ENCODE data around the gene VPS16. TPM values are rescaled to one million over a fixed set of nuclear protein-coding genes. Genes with fewer than 3 reads are reported as not detected.
A peak's percentile ranks its signal among the peaks of the same experiment; 100 is the strongest.

The VPS16 gene
- total and polyA plus RNA-seq, 2 of the 13 experiments (the other 11 are each of a cell fraction or from before 2014, with no cell fraction given), result 34.2 to 35.4 TPM

GRCh38 chr20:2840138-2840966, at the start of gene VPS16, which contains the start of gene PCED1A (continued):
- TF ChIP-seq ZHX2 (IDR thresholded peaks at IDR 0.05; ENCODE audit: low read depth), result peak; percentile 98
- TF ChIP-seq ZHX2 (CRISPR knock-in tag; IDR thresholded peaks at IDR 0.05; ENCODE audit: borderline replicate concordance), result peak; percentile 96; the same call in 1 of the 2 replicates
- peak; percentile 97 for TF ChIP-seq MTERF4 (CRISPR knock-in tag; IDR thresholded peaks at IDR 0.05)
- TF ChIP-seq SAFB2 (CRISPR knock-in tag; IDR thresholded peaks at IDR 0.05; ENCODE audit: borderline replicate concordance, low read depth), result peak; percentile 95
- no peak for TF ChIP-seq TCF7 (IDR thresholded peaks at IDR 0.05; ENCODE audit: low read depth)
- TF ChIP-seq ZNF382 (CRISPR knock-in tag; IDR thresholded peaks at IDR 0.05; ENCODE audit: borderline replicate concordance), result no peak
- peak; percentile 94 for TF ChIP-seq ZSCAN21 (CRISPR knock-in tag; IDR thresholded peaks at IDR 0.05; ENCODE audit: borderline replicate concordance)
- TF ChIP-seq THAP9 (CRISPR knock-in tag; IDR thresholded peaks at IDR 0.05; ENCODE audit: borderline replicate concordance), result peak; percentile 84
- TF ChIP-seq HOXD1 (CRISPR knock-in tag; IDR thresholded peaks at IDR 0.05), result peak; percentile 96
- TF ChIP-seq MZF1 (CRISPR knock-in tag; IDR thresholded peaks at IDR 0.05; ENCODE audit: borderline replicate concordance), result 0 out of 2 replicates have a peak, but pooled peaks have one; percentile 67
- peak; percentile 98 for TF ChIP-seq ZNF256 (CRISPR knock-in tag; conservative IDR thresholded peaks at IDR 0.05)
- no peak for TF ChIP-seq PHF5A (CRISPR knock-in tag; IDR thresholded peaks at IDR 0.05; ENCODE audit: low read depth, unreplicated experiment)
- TF ChIP-seq ZNF672 (CRISPR knock-in tag; IDR thresholded peaks at IDR 0.05), result no peak
- 0 out of 2 replicates have a peak, but pooled peaks have one; percentile 59 for TF ChIP-seq MIER2 (CRISPR knock-in tag; IDR thresholded peaks at IDR 0.05)
- TF ChIP-seq ZMYM4 (CRISPR knock-in tag; IDR thresholded peaks at IDR 0.05), result peak; percentile 85
- TF ChIP-seq POLR2G (IDR thresholded peaks at IDR 0.05; ENCODE audit: low read depth, low read length), result peak; percentile 94
- TF ChIP-seq MAZ (IDR thresholded peaks at IDR 0.05; ENCODE audit: borderline replicate concordance, low read depth, low read length), result peak; percentile 54; the same call in 1 of the 2 replicates
- peak; percentile 67; the same call in 1 of the 2 replicates for TF ChIP-seq MAZ (CRISPR knock-in tag; IDR thresholded peaks at IDR 0.05; ENCODE audit: low read depth)
- TF ChIP-seq ZNF790 (CRISPR knock-in tag; IDR thresholded peaks at IDR 0.05; ENCODE audit: borderline replicate concordance), result peak; percentile 89; the same call in 1 of the 2 replicates
- peak; percentile 96 for TF ChIP-seq SALL1 (CRISPR knock-in tag; IDR thresholded peaks at IDR 0.05)

All from HepG2 (cell line).